Stimulated activated CD8-positive, alpha-beta memory T cell treated with anti-CD3 and anti-CD28 coated beads, Interleukin-15, amount 100 ng/mL, for 48 hours (primary cell): ENCODE measurements around the gene ARL3.

ENCODE experiments used
- DNase-seq, 2 donors: peaks; one replicate each; pipeline ENCODE4 v3.0.0-alpha.2; 2020; ENCODE audit warnings: low read depth in 2 of 2

ARL3 gene

DNA sequence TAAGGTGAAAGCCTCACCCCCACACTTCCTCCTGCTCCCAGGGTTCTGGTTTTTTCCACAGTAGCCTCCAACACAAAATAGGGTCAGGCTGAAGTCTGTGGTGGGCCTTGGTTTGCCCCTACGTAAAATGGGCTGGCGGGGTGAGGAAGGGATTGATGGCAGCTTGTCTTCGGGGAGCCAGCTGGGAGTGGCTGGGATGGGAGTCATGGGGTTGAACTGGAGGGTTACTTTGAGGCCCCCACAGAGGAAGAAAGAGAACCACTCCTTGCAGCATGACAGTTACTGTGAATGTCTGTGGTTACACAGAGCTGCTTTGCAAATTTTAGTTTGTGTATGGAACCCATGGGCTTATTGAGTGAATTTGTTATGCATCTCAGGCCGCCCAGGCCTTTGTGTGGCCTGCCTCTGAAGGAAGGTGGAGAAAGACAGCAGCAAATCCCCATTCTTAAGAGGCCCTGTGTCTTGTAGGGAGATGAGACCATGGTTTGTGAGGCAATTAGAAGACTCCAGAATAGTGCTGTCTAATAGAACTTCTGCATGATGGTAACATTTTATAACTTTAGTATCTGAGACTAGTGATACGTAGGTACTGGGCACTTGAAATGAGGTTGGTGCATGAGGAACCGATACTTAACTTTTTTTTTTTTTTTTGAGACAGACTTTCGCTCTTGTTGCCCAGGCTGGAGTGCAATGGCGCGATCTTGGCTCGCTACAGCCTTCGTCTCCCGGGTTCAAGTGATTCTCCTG is 61.9 kb downstream of the ARL3 start:
- DNase-seq, result no peak

DNA sequence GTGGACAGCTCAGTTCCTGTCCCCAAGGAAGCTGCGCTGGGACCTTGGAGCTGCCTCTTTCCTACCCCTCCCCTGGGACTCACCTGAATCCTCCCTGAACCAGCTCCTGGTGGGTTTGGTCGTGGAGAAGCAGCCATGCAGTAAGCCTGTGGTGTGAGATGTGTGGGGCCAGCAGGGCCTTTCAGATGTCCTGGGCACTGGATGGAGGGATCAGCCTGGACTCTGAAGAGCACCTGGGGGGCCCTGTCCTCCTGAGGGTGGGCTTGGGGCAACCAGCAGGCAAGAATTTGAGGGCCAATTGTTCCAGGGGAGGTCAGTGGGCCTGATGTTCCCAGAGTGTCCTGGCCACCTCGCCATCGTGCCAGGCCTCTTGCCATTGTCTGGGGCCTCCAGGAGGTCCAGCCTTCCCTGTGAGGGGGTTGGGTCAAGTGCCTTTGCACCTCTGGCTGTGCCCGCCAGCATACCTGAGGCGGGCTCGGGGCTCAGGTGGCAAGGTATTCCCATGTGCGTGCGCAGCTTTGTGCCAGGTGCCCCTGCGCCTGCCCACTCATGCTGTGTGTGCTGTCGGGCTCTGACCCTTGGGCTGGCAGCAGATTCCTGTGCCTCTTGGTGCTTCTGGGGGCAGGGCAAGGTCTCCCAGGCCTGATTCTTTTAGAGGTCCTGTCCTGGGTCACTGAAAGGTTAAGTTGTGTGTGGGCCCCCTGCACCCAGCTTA is 62.6 kb downstream of the ARL3 start:
- DNase-seq, result no peak

DNA sequence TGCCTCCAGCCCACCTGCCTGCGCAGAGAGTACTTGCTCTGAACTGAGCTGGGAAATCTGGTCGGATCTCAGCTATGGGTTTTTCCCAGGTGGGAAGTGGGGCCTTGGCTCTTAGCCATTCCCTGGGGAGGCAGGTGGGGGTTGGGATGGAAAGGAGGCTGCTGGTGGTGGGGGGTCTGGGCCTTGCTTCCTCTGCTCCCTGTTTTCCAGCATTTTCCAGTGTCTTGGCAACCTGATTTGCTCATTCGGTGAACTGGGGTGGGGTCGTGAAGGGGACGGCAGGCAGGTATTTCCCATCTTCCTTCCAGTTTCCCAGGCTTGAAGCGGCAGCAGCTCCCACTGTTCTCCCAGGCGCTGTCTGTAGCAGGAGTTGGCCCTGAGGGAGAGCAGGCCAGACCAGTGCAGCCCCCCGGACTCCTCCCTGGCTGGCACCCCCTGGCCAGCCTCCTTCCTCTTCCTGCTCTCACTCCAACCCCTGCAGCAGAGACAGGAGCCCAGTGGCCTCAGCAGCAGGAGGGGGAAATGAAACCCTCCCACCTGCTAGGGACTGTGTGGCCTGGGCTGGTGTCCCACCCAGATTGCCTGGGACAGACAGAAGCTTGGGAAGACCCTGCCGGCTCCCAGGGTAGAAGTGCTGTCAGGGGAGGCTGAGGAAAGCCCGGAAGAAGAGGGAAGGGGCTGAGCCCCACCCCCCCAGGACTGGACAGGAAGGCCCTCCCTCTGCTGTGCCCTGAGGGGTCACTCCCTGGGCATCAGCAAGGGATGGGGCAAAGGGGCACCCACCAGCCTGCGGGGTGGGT is 63.3 kb downstream of the ARL3 start:
- DNase-seq, result no peak

DNA sequence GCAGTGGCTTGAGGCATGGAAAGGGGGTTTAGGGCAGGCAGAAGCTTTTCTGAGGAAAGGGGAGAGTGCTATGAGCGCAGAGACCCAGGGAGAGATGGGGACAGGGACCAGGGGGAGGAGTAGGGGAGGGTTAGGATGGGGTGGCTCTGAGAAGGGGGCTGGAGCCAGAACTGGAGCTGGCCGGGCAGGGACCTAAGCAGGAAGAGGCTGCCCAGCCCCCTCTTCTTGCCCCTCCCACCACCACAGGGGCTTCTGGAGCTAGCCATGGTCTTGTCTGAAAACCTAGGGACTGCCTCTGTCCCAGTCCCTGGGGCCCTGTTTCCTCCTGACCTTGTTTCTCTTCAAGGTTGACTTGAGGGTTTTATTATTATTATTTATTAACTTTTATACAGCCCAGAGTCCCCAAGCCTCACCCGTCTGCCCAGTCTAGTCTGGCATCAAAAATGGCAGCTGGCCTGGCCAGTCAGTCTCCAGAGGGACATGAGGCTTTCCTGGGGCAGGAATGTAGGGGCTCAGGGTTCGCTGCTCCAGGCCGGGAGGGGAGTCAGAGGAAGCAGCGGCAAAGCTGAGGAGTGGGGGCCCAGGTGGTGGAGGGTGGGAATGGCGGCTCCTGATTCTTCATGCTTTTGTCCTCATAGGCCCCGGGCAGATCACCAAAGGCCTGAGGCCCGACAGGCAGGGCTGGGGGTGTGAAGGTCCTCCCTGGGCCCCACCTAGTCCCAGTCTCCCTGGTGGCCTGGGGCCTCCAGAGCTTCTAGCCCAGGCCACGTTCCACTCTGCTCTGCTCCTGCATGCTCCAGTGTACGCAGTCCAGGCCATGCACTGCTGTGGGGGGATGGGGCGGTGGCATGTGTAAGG is 64.2 kb downstream of the ARL3 start:
- DNase-seq, result no peak

DNA sequence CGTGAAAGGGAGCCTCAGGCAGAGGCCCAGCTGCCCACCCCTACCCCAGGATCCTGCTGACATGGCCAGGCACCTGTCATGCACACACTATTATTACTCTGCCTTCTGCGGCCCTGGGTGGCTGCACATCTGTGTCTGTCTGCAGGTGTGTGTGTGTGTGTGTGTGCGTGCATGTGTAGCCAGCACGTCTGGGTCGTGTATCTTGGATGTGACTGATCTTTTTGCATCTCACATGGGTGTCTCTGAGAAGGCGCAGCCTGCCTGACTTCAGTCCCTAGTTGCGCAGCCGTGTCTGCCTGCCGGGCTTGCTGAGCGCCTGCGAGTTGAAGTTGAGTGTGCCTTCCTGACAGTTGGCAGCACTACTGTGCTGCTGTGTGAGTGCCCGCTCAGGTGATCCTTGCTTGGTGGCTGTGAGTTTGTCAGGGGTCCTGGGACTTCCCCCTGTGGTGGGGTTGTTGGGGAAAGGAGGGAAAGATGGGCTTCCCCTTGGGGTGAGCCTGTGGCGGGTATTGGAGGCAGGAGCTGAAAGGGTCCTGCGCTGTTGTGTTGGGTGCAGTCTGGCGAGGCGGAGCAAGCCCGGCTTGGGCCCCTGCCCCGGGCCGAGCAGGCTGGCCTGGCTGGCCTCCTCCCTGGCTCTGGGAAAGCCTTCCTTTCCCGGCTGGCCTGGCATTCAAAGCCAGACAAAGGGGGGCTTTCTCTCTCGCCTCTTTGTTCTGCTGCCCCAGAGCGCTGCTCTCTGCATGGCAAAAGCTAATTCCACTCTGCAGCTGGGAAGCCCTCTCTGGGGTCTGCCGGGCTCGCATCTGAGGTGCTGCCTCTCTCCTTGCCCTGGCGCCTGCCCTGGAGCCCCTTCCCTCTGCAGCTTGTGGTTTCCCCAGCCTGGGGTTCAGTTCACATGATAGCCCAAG is 65.1 kb downstream of the ARL3 start:
- no peak for DNase-seq

DNA sequence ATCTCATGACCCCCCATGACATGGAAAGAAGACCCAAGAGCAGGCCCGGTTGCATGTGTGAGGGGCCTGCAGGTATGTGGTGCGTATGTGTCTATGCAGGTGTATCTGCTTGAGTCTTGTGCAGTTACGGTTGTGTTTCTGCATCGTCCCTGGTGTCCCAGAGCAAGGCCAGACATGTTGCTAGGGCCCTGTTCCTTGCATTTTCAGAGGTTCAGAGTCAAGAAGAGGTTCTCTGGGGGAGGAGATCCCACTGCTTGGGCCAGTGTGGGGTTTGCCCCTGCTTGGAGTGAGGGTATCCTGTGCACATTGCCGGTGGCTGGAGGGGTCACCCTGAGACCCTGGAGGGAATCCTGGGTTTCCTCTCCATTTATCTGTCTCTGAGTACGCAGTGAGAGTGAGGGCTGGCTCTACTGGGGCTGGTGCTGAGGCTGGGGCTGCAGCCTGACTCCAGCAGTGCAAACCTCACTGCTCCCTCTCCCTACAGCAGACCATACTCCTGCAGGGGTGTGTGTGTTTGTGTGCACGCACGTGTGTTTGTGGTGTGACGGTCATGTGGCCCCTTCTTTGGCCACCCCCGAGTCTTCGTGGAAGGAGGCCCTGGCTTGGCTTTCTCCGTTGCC is 65.8 kb downstream of the ARL3 start:
- DNase-seq, result no peak

DNA sequence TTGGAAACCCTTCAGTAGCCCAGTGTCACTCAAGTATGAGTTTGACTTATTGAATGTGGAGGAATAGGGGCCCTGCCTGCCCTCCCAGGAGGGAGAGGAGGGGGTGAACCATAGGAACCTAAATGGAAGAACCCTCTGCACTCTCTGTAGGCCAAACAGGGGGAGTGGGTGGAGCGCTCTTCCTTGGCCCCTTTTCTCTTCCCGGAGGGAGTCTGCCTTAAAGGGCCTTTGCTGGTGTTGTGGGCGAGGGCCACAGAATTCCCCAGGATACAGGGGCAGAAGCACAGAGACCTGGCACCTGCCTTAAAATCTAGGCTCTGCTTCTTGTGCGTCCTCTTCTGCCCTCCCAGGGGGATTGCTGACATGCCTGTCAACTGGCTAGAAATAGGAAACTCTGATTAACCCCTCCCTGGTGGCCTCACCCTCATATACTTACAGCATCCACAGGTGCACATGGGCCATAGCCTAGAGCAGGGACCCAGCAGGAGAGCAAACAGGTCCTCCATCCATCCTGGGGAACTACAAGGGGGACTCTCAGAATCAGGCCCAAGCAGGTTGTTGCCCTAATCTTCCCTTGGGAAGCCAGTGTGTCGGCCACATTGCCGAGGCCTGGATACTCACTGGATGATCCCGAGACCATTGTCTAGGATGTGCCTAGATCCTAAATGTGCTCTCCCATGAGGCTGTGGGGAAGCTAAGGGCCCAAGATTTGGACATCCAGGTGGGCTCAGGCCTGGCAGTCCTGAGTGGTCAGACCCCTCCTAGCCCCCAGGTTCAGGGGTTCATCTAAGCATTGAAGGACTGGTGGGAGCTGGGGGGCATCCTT is 66.5 kb downstream of the ARL3 start:
- no peak for DNase-seq

DNA sequence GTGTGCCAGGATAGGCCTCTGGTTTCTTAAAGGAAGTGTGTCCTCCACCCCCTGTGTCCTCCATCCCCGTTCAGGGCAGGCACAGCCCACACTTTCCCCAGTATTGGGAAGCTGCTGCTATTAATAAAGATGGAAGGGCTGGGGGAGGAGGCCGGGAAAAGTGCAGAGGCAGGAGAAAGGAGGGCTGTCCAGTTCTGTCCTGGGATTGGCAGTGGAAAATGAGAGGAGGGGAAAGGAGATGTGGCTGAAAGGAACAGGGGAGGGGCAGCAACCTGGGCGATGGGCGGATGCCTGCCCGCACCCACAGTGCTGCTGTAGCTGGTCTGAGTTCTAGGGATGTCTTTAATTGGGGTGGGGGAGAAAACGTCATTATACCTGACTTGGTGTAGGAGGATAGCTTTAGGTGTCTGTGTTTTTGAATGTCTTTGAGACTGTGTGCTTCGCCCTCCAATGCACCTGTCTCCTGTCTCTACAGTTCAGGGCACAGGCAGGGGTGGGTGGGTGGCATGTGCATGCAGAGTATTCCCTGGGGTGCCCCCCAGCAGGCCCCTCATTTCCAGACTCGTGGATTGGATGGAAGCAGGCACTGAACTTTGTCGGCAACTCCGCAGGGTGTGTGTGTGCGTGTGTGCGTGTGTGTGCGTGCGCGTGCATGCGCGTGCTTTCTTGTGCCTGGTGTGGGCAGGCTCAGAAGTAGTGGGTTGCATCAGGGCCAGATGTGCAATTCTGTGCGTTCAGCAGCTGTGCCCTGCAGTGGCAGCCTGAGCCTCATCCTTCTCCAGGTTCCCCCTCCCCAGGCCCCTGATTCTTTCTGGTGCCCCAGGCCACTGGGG is 67.4 kb downstream of the ARL3 start:
- DNase-seq, result peak in 1 of 2 donors; percentile 36

DNA sequence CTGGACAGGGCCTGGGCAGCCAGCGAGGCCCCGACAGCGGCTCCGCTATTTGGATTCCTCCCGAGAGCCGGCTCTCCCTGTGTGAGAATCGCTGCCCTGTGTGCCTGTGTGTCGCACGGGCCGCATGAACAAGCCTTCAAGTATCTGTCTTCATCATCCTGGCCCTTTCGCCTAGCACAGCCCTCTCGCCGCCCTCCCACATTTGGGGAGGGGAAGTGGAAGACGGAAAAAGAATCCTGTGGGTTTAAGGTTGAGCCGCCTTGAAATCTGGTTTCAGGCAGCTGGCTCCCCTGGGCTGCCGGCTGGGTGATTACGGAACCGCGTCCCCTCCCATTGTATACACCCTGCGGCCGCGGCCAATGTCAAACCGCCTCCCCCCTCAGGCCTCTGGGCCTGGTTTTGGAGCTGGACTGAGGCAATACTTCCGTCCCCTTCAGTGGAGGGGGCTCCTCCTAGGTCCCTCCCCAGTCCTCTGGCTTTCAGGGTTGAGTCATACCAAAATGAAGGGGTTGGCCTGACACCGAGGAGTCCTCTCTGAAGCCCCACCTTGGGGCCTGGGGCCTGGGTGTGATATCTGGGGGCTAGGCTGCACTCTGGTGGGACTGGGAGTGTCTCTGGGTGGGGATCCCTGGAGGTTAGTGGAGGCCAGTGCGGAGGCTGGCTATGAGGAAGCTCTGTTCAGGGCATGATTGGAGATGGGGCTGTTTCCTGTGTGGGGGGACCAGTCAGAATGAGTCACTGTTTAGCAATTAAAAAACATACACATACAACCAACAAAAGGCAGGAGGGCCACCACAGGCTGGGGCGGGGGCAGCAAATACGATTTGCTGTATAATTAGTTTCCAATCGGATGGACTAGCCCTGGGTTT is 68.2 kb downstream of the ARL3 start:
- DNase-seq, result peak; percentile 78 to 80

DNA sequence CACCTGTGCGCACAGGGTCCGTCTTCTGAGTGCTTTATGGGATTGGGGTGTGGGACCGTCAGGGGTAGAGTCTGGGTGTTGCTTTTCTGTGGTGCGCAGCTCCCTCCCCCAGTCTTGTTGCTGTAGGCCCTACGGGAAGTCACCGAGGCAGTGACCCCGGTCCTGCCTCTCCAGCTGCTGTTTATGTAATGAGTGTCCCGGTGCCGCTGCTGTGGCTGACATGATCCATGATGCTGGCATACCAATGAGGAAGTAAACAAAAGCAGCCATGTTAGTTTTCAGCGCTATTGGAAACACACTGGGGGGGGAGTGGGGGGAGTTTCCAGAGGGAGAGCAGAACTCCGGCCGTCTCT is 68.8 kb downstream of the ARL3 start:
- DNase-seq, result no peak

DNA sequence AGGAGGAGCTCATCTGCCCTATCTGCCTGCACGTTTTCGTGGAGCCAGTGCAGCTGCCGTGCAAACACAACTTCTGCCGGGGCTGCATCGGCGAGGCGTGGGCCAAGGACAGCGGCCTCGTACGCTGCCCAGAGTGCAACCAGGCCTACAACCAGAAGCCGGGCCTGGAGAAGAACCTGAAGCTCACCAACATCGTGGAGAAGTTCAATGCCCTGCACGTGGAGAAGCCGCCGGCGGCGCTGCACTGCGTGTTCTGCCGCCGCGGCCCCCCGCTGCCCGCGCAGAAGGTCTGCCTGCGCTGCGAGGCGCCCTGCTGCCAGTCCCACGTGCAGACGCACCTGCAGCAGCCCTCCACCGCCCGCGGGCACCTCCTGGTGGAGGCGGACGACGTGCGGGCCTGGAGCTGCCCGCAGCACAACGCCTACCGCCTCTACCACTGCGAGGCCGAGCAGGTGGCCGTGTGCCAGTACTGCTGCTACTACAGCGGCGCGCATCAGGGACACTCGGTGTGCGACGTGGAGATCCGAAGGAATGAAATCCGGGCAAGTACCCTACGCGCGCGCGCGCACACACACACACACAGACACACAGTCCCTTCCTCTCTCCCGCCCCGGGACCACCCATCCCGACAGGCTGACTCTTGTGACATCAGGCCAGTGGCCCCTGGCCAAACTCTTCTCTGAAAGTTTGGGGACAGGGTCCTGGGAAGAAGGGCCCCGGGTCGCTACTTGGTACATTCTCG is 69.4 kb downstream of the ARL3 start:
- peak; percentile 69 for DNase-seq

DNA sequence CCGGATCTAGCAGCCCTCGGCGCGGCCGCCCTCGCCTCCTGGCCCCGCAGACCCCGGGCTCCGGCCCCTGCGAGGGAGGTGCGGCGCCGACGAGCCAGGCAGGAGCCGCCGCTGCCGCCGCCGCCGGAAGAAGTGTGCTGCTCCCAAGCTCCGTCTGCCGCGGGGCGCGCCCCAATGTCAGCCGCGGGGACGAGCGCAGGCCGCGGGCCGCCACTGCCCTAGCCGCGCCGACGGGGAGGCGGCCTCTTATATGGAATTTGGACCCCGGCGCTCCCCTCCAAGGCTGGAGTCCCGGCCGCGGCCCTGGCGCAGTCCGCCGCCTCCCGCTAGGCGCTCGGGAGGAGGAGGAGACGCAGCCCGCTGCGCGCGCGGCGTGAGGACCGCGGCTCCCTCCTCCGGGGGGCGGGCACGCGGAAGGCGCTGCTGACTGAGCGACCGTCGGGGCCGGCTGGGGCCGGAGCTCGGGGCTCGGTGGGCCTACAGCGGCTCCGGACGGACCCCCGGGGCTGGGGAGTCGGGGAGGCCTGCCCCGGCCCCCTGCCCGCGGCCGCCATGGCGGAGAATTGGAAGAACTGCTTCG is 70.0 kb downstream of the ARL3 start, which contains the start of gene TRIM8:
Gene TRIM8, plus strand, starts transcription at position 414 of the 580 bp plus-strand sequence. Its CDS starts 139 bp downstream, at position 553.
- DNase-seq, result peak in 1 of 2 donors; percentile 42

DNA sequence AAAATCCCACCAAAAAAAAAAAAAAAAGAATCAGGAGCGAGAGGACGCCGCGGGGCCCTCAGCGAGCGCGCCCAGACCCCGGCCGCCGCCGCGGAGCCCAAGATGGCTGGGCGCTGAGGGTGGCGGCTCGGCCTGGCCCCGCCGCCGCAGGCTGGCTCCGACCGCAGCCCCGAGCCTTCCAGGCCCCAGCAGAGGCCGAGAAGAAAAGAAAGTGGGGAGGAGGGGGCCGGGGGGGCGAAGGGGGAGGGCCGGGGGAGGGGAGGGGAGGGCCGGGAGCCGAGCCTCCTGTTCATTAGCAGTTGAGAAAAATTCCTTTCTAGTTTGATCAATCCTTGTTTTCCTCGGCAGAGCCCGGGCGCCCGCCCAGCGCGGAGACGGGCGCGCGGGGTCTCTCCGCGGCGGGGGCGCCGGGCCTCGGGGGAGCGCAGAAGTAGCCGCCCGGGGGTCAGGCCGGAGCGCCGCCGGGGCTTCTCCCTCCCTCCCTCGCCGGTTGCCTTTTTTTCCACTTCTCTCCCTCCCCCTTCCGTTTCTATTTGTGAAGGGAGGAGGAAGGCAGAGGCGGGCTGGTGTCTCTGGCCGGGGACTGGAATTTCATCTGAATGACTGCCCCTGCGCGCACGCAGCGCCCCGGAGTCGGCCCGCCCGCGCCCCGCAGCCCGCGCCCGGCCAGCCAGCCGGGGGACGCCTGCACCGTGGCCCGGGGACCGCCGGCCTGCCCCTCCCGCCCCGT is 70.7 kb downstream of the ARL3 start:
- peak in 1 of 2 donors; percentile 40 for DNase-seq

DNA sequence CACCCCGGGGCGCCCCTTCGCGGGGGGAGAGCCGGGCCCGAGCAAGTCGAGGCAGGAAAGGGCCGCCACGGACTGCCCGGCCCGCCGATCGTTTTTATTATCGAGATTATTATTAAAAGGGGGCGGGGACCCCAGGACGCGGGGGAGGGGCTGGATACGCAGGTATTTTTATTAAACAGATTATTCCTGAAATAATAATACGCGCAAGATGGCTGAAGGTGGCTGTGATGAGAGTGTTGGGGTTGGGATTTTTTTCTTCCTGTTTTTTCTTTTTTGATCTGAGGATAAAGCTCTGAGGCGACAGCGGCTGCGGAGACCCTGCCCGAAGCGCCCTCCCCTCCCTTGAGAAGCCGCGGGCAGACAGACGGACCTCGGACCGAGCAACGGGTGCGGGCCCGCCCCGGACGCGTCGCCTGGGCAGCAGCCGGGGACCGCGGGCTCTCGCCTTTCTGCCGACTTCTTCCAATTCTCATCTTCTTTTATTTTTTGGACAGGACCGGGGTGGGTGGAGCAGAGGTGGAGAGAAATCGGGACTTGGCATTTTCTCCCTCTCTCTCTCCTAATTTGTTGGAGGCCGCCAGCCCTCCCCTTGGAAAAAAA is 71.4 kb downstream of the ARL3 start:
- no peak for DNase-seq
